Body of pancreas (tissue), 4 donors: Measurements from ENCODE around the gene CACNB3. TPM values are rescaled to one million over a fixed set of nuclear protein-coding genes. Genes with fewer than 3 reads are reported as not detected.

Source experiments
- ATAC-seq: fragments of 150-250 bp; one replicate; pipeline ENCODE4 v1.9.1; 2016
- DNase-seq, 4 donors: peaks; one replicate each; pipeline ENCODE4 v3.0.0-alpha.2; 2019
- H3K27ac ChIP-seq, 4 donors: fragments of 200-600 bp; sonication (generic); 1 replicate in 3 of 4; 2 replicates in 1 of 4; pipeline versions ENCODE4 v1.5.1 to v1.6.1; 2016 to 2019; ENCODE audit warnings: mild to moderate bottlenecking in 1 of 4, mixed read lengths in 1 of 4, moderate library complexity in 1 of 4
- H3K27me3 ChIP-seq, 2 donors: fragments of 200-600 bp; sonication (generic); one replicate each; pipeline ENCODE4 v1.6.0; 2016; ENCODE audit warnings: mild to moderate bottlenecking in 1 of 2
- H3K36me3 ChIP-seq, 2 donors: fragments of 200-600 bp; sonication (generic); replicated peaks in 1 of 2; 2 replicates each; pipeline ENCODE4 v1.5.1; 2016; ENCODE audit warnings: low read depth in 2 of 2; ENCODE audit not compliant: insufficient read depth in 1 of 2
- H3K4me1 ChIP-seq: fragments of 200-600 bp; sonication (generic); one replicate; pipeline ENCODE4 v1.6.0; 2016
- H3K4me3 ChIP-seq, 2 donors: fragments of 200-600 bp; sonication (generic); 1 replicate in 1 of 2; 2 replicates in 1 of 2; pipeline ENCODE4 v1.5.1; 2016 to 2019
- H3K9me3 ChIP-seq, 3 donors: fragments of 200-600 bp; sonication (generic); 1 replicate in 2 of 3; 2 replicates in 1 of 3; pipeline ENCODE4 v1.5.1; 2016
- CTCF ChIP-seq, 7 experiments: fragments of 450-650 bp in 4 of 7; fragments of 200-600 bp in 3 of 7; sonication (generic) in 3 of 7; IDR thresholded peaks; one replicate each; pipeline ENCODE4 v1.5.1; 2016 to 2019; ENCODE audit warnings: antibody characterized with exemption in 7 of 7
- POLR2A ChIP-seq, 3 donors: fragments of 450-650 bp; IDR thresholded peaks; one replicate each; pipeline ENCODE4 v1.6.1; 2016; ENCODE audit warnings: antibody characterized with exemption in 3 of 3, mild to moderate bottlenecking in 2 of 3
- WGBS, 2 donors: methylation state at CpG; one replicate each; pipeline ENCODE4 v1.1.5; 2017; 5-methylcytosine and 5-hydroxymethylcytosine counted together
- intact Hi-C: fragments of 100-400 bp; cut with DNase I; formaldehyde crosslinking; loops from one replicate; pipeline ENCODE4 v1.15.1; 2023
- total RNA-seq, 2 donors: library from RNA; depleted of rRNA; stranded (reverse); fragments of >200 nt; gene quantifications; one replicate each; pipeline ENCODE4 v1.1.0, GENCODE V29; 2016

Gene CACNB3
- total RNA-seq, 2 donors from 2014 or later, result 4.0 to 6.7 TPM

GRCh38 chr12:48822711-48823110 is 4.4 kb downstream of the CACNB3 start:
- 39 to 57% methylated on average over 2 of the region's 2 CpGs for WGBS, 2 donors
- Histone ChIP-seq H3K9me3 (no peaks in the 10 kb centered on the region), H3K27ac (no peak overlapping the region)

GRCh38 chr12:48823281-48823680 is 5.0 kb downstream of the CACNB3 start:
- Histone ChIP-seq H3K27ac (no peak overlapping the region), H3K4me1 (peaks cover 6% of the 10 kb centered on the region), H3K36me3 (no peaks in the 10 kb centered on the region), H3K27me3 (no peaks in the 10 kb centered on the region), H3K4me3 (no peak overlapping the region), H3K9me3 (no peaks in the 10 kb centered on the region)
- intact Hi-C loops, result no loop called here
- ATAC-seq (no peak), DNase-seq (no peak)
- TF ChIP-seq CTCF (IDR thresholded peaks at IDR 0.05) (no peak), POLR2A (IDR thresholded peaks at IDR 0.05) (no peak)
- 72 to 78% methylated on average over 4 to 11 of the region's 11 CpGs for WGBS, 2 donors

More at GRCh38 chr12:48822711-48823110, 4.4 kb downstream of the CACNB3 start:
- no peak overlapping the region for H3K4me3 ChIP-seq
- DNase-seq (no peak), ATAC-seq (no peak)
- no peaks in the 10 kb centered on the region for H3K36me3 ChIP-seq
- intact Hi-C loops, result no loop called here
- TF ChIP-seq CTCF (IDR thresholded peaks at IDR 0.05), result no peak
- TF ChIP-seq POLR2A (IDR thresholded peaks at IDR 0.05), result no peak
- H3K27me3 ChIP-seq, result no peaks in the 10 kb centered on the region
- peaks cover 12% of the 10 kb centered on the region for H3K4me1 ChIP-seq

- H3K36me3 ChIP-seq, result no peaks in the 10 kb centered on the region
- intact Hi-C loops, result no loop called here
- ATAC-seq (no peak), DNase-seq (no peak)
- TF ChIP-seq POLR2A (IDR thresholded peaks at IDR 0.05), result no peak
- no peak for TF ChIP-seq CTCF (IDR thresholded peaks at IDR 0.05)
- H3K9me3 ChIP-seq, result no peaks in the 10 kb centered on the region
- H3K27ac ChIP-seq, result no peak overlapping the region
- H3K4me3 ChIP-seq, result no peak overlapping the region
- no peaks in the 10 kb centered on the region for H3K4me1 ChIP-seq
- whole genome bisulfite sequencing, 2 donors, result 74 to 79% methylated on average over 11 to 12 of the region's 12 CpGs
- no peaks in the 10 kb centered on the region for H3K27me3 ChIP-seq
Observed at GRCh38 chr12:48824112-48824511, 5.8 kb downstream of the CACNB3 start.

- Histone ChIP-seq H3K27me3 (no peaks in the 10 kb centered on the region), H3K27ac (no peak overlapping the region), H3K4me3 (no peak overlapping the region), H3K9me3 (no peaks in the 10 kb centered on the region), H3K36me3 (peaks cover 0 to 7% of the 10 kb centered on the region in 2 donors), H3K4me1 (no peaks in the 10 kb centered on the region)
- WGBS, 2 donors, result 88 to 89% methylated on average over 4 of the region's 4 CpGs
- DNase-seq (no peak), ATAC-seq (no peak)
- TF ChIP-seq CTCF (IDR thresholded peaks at IDR 0.05), result no peak
- intact Hi-C loops, result no loop called here
Observed at GRCh38 chr12:48824905-48825304, 6.6 kb downstream of the CACNB3 start.

- intact Hi-C loops, result no loop called here
- no peak for ATAC-seq
- TF ChIP-seq POLR2A (IDR thresholded peaks at IDR 0.05) (no peak), CTCF (IDR thresholded peaks at IDR 0.05) (no peak)
Observed at GRCh38 chr12:48826209-48826855, 8.0 kb downstream of the CACNB3 start.

More at GRCh38 chr12:48826209-48826855, 8.0 kb downstream of the CACNB3 start:
- H3K9me3 ChIP-seq, result no peaks in the 10 kb centered on the region
- no peak overlapping the region for H3K27ac ChIP-seq
- 79 to 80% methylated on average over 12 to 15 of the region's 15 CpGs for WGBS, 2 donors
- no peaks in the 10 kb centered on the region for H3K4me1 ChIP-seq
- H3K27me3 ChIP-seq, result no peaks in the 10 kb centered on the region
- no peak for DNase-seq
- peaks cover 0 to 20% of the 10 kb centered on the region in 2 donors for H3K36me3 ChIP-seq
- H3K4me3 ChIP-seq, result no peak overlapping the region
